KBM-7 (cell line): ENCODE data around the gene YWHAQ.
"Not testable (repeated sequence)": the region's sequence is repeated elsewhere in the genome, so short reads cannot be mapped to it uniquely, and the experiment has no call there.

ENCODE experiments used
- DNase-seq: peaks from one replicate; pipeline ENCODE4 v3.0.0-alpha.2; 2015
- in situ Hi-C: fragments of 300-500 bp; cut with MboI; formaldehyde crosslinking; loops from 2 replicates; pipeline ENCODE4 v1.14.3; 2020; ENCODE audit warnings: low sequenced_read_pairs, low pct_unique_long_range_greater_than_20kb, mixed read lengths

YWHAQ gene

GRCh38 chr2:9565436-9566153, 65.2 kb downstream of the YWHAQ start:
- in situ Hi-C loops = no loop called here

GRCh38 chr2:9560628-9561027, 70.2 kb downstream of the YWHAQ start:
- no peak for DNase-seq
- in situ Hi-C loops = no loop called here

More at GRCh38 chr2:9565436-9566153, 65.2 kb downstream of the YWHAQ start:
- DNase-seq = no peak

- in situ Hi-C loops = no loop called here
Observed at GRCh38 chr2:9558948-9559381, 71.8 kb downstream of the YWHAQ start.

GRCh38 chr2:9556121-9556743, 74.6 kb downstream of the YWHAQ start:
- in situ Hi-C loops = no loop called here
- peak; percentile 37 for DNase-seq

More at GRCh38 chr2:9558948-9559381, 71.8 kb downstream of the YWHAQ start:
- no peak for DNase-seq

GRCh38 chr2:9555297-9556120, 75.3 kb downstream of the YWHAQ start, which contains the start of gene ADAM17:
Gene ADAM17, minus strand, starts transcription at chr2:9555830. Its CDS starts 225 bp downstream, at chr2:9555605.
- in situ Hi-C loops = no loop called here
- DNase-seq = peak; percentile 94

- in situ Hi-C loops = no loop called here
- DNase-seq = peak; percentile 64
Observed at GRCh38 chr2:9554921-9555296, 75.9 kb downstream of the YWHAQ start.

- peak; percentile 42 for DNase-seq
Observed at GRCh38 chr2:9552219-9553178, 78.3 kb downstream of the YWHAQ start.

GRCh38 chr2:9550859-9551391, 79.9 kb downstream of the YWHAQ start:
- in situ Hi-C loops, DNase-seq: not testable (repeated sequence)

More at GRCh38 chr2:9552219-9553178, 78.3 kb downstream of the YWHAQ start:
- in situ Hi-C loops = no loop called here

- in situ Hi-C loops = no loop called here
- no peak for DNase-seq
Observed at GRCh38 chr2:9549420-9549819, 81.4 kb downstream of the YWHAQ start.

GRCh38 chr2:9548506-9548905, 82.3 kb downstream of the YWHAQ start:
- in situ Hi-C loops = no loop called here

GRCh38 chr2:9547262-9547991, 83.4 kb downstream of the YWHAQ start:
- no peak for DNase-seq

More at GRCh38 chr2:9548506-9548905, 82.3 kb downstream of the YWHAQ start:
- no peak for DNase-seq

GRCh38 chr2:9545502-9545901, 85.3 kb downstream of the YWHAQ start:
- in situ Hi-C loops = no loop called here
- no peak for DNase-seq

More at GRCh38 chr2:9547262-9547991, 83.4 kb downstream of the YWHAQ start:
- in situ Hi-C loops = no loop called here

GRCh38 chr2:9543557-9543956, 87.2 kb downstream of the YWHAQ start:
- no peak for DNase-seq
- in situ Hi-C loops = no loop called here

- no peak for DNase-seq
- in situ Hi-C loops = no loop called here
Observed at GRCh38 chr2:9539531-9539930, 91.3 kb downstream of the YWHAQ start.

- peak; percentile 90 for DNase-seq
- in situ Hi-C loops = no loop called here
Observed at GRCh38 chr2:9538000-9538507, 92.7 kb downstream of the YWHAQ start.

- in situ Hi-C loops = no loop called here
Observed at GRCh38 chr2:9536504-9536903, 94.3 kb downstream of the YWHAQ start.

GRCh38 chr2:9535177-9535576, 95.6 kb downstream of the YWHAQ start:
- in situ Hi-C loops = no loop called here
- peak; percentile 43 for DNase-seq

More at GRCh38 chr2:9536504-9536903, 94.3 kb downstream of the YWHAQ start:
- DNase-seq = no peak
